ENCODE data around the gene CFAP20DC. TPM values are rescaled to one million over a fixed set of nuclear protein-coding genes. Genes with fewer than 3 reads are reported as not detected.

The CFAP20DC gene
- total and polyA plus RNA-seq, 10 of the 15 experiments (the other 5 are each of a cell fraction or from before 2014, with no cell fraction given) = 0.53 to 11.6 (median 2.0) TPM

DNA sequence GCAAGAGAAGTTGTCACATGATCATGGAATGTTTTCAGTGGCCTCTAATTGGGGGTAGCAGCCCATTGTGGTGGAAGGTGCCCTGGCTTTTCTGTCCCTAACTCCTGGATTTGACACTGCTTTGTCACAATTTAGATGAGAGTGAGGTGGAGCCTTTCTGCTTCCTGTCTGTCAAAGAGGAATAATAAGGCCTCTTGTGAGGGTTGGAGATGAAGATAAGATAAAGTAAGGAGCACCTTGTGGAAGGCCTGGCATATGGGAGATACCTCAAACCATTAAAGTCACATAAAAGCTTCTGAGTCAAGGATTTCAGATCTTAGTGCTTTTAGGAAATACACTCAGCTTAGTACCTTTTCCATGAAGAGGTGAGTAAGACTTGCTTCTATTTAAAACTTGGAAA, 210.6 kb downstream of the CFAP20DC start:
- Histone ChIP-seq H3K9ac (ENCODE audit: control insufficient read depth, insufficient read depth, low read length) (no peak overlapping the region), H3K79me2 (ENCODE audit: control insufficient read depth, insufficient read depth, low read length) (no peaks in the 10 kb centered on the region), H3K9me3 (replicated peaks; ENCODE audit: control insufficient read depth, insufficient read depth, low read length) (no peaks in the 10 kb centered on the region), H4K20me1 (ENCODE audit: control insufficient read depth, insufficient read depth) (no peaks in the 10 kb centered on the region), H3K27me3 (replicated peaks in 1 of 2; ENCODE audit: control insufficient read depth in 2 of 2, insufficient read depth in 2 of 2, low read length in 1 of 2) (no peaks in the 10 kb centered on the region), H2AFZ (ENCODE audit: control insufficient read depth, low read depth, low read length) (no peak overlapping the region), H3K36me3 (ENCODE audit: control insufficient read depth in 2 of 2, insufficient read depth in 2 of 2, low read length in 1 of 2) (no peaks in the 10 kb centered on the region), H3K4me1 (ENCODE audit: control insufficient read depth, insufficient read depth, low read length) (no peaks in the 10 kb centered on the region), H3K4me2 (ENCODE audit: control insufficient read depth, insufficient read depth) (no peak overlapping the region), H3K4me3 (no peak overlapping the region), H3K27ac (ENCODE audit: control insufficient read depth, insufficient read depth) (no peak overlapping the region)
- RAD21 ChIA-PET (ENCODE audit: unreplicated experiment) = no interaction called here
- TF ChIP-seq ZSCAN29 (IDR thresholded peaks at IDR 0.05) (no peak), ZBED1 (IDR thresholded peaks at IDR 0.05; ENCODE audit: borderline replicate concordance) (no peak), STAT1 (conservative IDR thresholded peaks at IDR 0.05) (no peak), GATAD2B (conservative IDR thresholded peaks at IDR 0.05; ENCODE audit: low read depth) (no peak)
- TF ChIP-seq, protein P1, sequence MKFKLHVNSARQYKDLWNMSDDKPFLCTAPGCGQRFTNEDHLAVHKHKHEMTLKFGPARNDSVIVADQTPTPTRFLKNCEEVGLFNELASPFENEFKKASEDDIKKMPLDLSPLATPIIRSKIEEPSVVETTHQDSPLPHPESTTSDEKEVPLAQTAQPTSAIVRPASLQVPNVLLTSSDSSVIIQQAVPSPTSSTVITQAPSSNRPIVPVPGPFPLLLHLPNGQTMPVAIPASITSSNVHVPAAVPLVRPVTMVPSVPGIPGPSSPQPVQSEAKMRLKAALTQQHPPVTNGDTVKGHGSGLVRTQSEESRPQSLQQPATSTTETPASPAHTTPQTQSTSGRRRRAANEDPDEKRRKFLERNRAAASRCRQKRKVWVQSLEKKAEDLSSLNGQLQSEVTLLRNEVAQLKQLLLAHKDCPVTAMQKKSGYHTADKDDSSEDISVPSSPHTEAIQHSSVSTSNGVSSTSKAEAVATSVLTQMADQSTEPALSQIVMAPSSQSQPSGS (IDR thresholded peaks at IDR 0.05; ENCODE audit: low read length) = no peak
- TF ChIP-seq, protein P2, sequence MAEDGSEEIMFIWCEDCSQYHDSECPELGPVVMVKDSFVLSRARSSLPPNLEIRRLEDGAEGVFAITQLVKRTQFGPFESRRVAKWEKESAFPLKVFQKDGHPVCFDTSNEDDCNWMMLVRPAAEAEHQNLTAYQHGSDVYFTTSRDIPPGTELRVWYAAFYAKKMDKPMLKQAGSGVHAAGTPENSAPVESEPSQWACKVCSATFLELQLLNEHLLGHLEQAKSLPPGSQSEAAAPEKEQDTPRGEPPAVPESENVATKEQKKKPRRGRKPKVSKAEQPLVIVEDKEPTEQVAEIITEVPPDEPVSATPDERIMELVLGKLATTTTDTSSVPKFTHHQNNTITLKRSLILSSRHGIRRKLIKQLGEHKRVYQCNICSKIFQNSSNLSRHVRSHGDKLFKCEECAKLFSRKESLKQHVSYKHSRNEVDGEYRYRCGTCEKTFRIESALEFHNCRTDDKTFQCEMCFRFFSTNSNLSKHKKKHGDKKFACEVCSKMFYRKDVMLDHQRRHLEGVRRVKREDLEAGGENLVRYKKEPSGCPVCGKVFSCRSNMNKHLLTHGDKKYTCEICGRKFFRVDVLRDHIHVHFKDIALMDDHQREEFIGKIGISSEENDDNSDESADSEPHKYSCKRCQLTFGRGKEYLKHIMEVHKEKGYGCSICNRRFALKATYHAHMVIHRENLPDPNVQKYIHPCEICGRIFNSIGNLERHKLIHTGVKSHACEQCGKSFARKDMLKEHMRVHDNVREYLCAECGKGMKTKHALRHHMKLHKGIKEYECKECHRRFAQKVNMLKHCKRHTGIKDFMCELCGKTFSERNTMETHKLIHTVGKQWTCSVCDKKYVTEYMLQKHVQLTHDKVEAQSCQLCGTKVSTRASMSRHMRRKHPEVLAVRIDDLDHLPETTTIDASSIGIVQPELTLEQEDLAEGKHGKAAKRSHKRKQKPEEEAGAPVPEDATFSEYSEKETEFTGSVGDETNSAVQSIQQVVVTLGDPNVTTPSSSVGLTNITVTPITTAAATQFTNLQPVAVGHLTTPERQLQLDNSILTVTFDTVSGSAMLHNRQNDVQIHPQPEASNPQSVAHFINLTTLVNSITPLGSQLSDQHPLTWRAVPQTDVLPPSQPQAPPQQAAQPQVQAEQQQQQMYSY (CRISPR knock-in tag; IDR thresholded peaks at IDR 0.05) = no peak
- TF ChIP-seq, protein P3, sequence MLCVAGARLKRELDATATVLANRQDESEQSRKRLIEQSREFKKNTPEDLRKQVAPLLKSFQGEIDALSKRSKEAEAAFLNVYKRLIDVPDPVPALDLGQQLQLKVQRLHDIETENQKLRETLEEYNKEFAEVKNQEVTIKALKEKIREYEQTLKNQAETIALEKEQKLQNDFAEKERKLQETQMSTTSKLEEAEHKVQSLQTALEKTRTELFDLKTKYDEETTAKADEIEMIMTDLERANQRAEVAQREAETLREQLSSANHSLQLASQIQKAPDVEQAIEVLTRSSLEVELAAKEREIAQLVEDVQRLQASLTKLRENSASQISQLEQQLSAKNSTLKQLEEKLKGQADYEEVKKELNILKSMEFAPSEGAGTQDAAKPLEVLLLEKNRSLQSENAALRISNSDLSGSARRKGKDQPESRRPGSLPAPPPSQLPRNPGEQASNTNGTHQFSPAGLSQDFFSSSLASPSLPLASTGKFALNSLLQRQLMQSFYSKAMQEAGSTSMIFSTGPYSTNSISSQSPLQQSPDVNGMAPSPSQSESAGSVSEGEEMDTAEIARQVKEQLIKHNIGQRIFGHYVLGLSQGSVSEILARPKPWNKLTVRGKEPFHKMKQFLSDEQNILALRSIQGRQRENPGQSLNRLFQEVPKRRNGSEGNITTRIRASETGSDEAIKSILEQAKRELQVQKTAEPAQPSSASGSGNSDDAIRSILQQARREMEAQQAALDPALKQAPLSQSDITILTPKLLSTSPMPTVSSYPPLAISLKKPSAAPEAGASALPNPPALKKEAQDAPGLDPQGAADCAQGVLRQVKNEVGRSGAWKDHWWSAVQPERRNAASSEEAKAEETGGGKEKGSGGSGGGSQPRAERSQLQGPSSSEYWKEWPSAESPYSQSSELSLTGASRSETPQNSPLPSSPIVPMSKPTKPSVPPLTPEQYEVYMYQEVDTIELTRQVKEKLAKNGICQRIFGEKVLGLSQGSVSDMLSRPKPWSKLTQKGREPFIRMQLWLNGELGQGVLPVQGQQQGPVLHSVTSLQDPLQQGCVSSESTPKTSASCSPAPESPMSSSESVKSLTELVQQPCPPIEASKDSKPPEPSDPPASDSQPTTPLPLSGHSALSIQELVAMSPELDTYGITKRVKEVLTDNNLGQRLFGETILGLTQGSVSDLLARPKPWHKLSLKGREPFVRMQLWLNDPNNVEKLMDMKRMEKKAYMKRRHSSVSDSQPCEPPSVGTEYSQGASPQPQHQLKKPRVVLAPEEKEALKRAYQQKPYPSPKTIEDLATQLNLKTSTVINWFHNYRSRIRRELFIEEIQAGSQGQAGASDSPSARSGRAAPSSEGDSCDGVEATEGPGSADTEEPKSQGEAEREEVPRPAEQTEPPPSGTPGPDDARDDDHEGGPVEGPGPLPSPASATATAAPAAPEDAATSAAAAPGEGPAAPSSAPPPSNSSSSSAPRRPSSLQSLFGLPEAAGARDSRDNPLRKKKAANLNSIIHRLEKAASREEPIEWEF (IDR thresholded peaks at IDR 0.05; ENCODE audit: insufficient replicate concordance, low read depth, low read length) = no peak
- TF ChIP-seq, protein P4, sequence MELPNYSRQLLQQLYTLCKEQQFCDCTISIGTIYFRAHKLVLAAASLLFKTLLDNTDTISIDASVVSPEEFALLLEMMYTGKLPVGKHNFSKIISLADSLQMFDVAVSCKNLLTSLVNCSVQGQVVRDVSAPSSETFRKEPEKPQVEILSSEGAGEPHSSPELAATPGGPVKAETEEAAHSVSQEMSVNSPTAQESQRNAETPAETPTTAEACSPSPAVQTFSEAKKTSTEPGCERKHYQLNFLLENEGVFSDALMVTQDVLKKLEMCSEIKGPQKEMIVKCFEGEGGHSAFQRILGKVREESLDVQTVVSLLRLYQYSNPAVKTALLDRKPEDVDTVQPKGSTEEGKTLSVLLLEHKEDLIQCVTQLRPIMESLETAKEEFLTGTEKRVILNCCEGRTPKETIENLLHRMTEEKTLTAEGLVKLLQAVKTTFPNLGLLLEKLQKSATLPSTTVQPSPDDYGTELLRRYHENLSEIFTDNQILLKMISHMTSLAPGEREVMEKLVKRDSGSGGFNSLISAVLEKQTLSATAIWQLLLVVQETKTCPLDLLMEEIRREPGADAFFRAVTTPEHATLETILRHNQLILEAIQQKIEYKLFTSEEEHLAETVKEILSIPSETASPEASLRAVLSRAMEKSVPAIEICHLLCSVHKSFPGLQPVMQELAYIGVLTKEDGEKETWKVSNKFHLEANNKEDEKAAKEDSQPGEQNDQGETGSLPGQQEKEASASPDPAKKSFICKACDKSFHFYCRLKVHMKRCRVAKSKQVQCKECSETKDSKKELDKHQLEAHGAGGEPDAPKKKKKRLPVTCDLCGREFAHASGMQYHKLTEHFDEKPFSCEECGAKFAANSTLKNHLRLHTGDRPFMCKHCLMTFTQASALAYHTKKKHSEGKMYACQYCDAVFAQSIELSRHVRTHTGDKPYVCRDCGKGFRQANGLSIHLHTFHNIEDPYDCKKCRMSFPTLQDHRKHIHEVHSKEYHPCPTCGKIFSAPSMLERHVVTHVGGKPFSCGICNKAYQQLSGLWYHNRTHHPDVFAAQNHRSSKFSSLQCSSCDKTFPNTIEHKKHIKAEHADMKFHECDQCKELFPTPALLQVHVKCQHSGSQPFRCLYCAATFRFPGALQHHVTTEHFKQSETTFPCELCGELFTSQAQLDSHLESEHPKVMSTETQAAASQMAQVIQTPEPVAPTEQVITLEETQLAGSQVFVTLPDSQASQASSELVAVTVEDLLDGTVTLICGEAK (IDR thresholded peaks at IDR 0.05; ENCODE audit: borderline replicate concordance) = no peak
- SMC1A ChIA-PET (ENCODE audit: uncharacterized antibody, unreplicated experiment) = interaction anchor here (0.5 to 1.1 kb wide), 3 partner anchors 16 to 398 kb away, joined by 3 read pairs; no protein-coding TSS in a partner anchor
- FAIRE-seq = no peak
- no peak for ATAC-seq
- CTCF ChIA-PET = interaction anchor here (4.8 kb wide), 1 partner anchor 15 kb away, joined by 25 read pairs; no protein-coding TSS in a partner anchor
- BruUV-seq (replicated peaks) = no TSS peak
- POLR2A ChIA-PET = no interaction called here
- in situ Hi-C loops (cut with MboI) = no loop called here
- no peak for DNase-seq (ENCODE audit: low read depth, low spot score)
- intact Hi-C loops (cut with micrococcal nuclease; ENCODE audit: unreplicated experiment) = no loop called here
